ENCODE measurements around the gene LHPP.

Gene LHPP

GRCh38 chr10:124593431-124593985, 131.9 kb downstream of the LHPP start:
- no peak overlapping the region for H3K4me3 ChIP-seq (ENCODE audit: low read length)
- no peak for DNase-seq (ENCODE audit: low read depth)
- TF ChIP-seq, protein P1, sequence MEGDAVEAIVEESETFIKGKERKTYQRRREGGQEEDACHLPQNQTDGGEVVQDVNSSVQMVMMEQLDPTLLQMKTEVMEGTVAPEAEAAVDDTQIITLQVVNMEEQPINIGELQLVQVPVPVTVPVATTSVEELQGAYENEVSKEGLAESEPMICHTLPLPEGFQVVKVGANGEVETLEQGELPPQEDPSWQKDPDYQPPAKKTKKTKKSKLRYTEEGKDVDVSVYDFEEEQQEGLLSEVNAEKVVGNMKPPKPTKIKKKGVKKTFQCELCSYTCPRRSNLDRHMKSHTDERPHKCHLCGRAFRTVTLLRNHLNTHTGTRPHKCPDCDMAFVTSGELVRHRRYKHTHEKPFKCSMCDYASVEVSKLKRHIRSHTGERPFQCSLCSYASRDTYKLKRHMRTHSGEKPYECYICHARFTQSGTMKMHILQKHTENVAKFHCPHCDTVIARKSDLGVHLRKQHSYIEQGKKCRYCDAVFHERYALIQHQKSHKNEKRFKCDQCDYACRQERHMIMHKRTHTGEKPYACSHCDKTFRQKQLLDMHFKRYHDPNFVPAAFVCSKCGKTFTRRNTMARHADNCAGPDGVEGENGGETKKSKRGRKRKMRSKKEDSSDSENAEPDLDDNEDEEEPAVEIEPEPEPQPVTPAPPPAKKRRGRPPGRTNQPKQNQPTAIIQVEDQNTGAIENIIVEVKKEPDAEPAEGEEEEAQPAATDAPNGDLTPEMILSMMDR (conservative IDR thresholded peaks at IDR 0.05; ENCODE audit: low read length), result no peak

DNA sequence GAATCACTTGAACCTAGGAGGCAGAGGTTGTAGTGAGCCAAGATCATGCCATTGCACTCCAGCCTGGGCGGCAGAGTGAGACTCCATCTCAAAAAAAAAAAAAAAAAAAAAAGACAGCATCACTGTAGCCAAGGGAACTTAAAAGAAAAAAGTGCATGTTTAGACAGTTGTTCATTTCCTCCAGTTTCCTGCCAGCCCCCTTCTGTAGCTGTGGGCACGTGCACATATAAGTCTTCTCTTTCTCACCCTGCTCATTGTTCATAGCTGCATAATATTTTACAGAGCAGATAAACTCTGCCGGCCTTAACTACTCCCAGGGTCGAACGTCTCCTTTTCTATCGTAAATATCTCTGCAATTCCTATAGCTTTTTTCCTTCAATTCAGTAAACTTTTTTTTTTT, 132.6 kb downstream of the LHPP start:
- TF ChIP-seq, protein P1 (conservative IDR thresholded peaks at IDR 0.05; ENCODE audit: low read length), result no peak
- DNase-seq (ENCODE audit: low read depth), result no peak
- no peak overlapping the region for H3K4me3 ChIP-seq (ENCODE audit: low read length)

DNA sequence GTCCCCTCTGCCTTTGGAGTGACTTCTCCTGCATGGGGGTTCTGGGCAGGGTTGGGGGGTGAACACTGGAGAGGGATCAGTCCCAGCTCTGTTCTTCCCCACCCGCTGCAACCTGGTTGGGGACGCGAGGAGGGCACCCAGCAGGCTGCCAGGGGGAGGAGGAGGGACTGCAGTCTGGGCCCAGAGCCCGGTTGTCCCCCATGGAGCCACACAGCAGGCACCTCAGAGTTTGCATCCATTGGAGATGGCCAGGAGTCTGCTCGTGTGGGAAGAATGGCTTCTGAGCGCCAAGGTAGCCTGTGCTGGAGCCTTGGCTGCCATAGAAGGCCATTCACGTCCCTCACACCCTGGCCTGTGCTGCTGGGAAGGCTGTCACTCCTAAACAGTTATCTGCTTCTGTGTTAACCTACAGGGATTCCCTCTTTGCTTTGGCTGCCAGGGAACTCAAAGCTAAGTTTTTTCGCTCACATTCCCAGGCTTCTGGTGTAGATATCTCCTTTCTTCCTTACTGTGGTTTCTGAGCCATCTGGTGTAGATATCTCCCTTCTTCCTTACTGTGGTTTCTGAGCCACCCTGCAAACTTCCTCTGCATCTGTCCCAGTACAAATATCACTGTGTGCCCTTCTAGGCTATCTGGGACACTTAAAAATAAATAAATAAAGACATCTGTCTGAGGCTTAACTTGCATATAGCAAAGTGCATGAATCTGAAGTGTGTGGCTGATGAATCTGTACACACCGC, 133.7 kb downstream of the LHPP start:
- TF ChIP-seq, protein P1 (conservative IDR thresholded peaks at IDR 0.05; ENCODE audit: low read length), result no peak
- H3K4me3 ChIP-seq (ENCODE audit: low read length), result no peak overlapping the region
- DNase-seq (ENCODE audit: low read depth), result no peak

GRCh38 chr10:124596116-124596785, 134.6 kb downstream of the LHPP start:
- H3K4me3 ChIP-seq (ENCODE audit: low read length), result no peak overlapping the region
- TF ChIP-seq, protein P1 (conservative IDR thresholded peaks at IDR 0.05; ENCODE audit: low read length), result no peak
- no peak for DNase-seq (ENCODE audit: low read depth)

DNA sequence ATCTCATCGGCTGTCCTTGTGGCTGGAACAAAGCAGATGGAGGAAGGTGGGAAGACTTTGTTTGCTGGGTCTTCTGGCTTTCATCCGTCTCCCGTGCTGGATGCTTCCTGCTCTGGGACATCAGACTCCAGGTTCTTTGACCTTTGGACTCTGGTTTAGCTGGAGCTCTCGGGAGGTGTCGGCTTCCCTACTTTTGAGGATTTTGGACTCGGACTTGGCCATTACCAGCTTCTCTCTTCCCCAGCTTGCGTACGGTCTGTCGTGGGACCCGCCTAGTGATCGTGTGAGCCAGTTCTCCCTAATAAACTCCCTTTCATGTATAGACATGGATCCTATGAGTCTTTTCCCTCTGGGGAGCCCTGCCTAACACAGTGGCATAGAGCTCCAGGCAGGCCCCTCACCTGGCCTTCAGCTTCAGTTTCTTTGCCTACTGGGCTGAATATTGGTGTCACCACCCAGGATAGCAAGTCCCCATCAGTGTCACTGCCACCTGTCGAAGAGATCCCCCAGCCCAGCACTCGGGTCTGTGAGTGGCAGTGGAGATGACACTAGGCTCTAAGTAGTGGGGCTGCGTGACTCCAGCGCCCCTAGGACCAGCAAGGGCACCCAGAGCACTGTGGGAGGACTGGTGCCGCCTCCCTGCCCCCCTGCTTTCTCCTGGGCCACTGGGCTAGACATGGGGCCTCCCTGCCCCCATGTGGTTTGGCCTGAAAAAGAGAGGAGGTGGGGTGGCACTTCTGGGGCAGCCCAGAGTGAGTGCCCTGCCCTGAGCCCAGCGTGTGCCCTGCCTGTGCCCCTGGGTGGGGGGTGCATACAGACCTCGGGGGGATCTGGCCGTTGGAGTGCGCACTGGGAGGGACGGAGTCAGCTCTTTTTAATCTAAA, 135.6 kb downstream of the LHPP start:
- DNase-seq (ENCODE audit: low read depth), result no peak
- TF ChIP-seq, protein P1 (conservative IDR thresholded peaks at IDR 0.05; ENCODE audit: low read length), result no peak
- H3K4me3 ChIP-seq (ENCODE audit: low read length), result no peak overlapping the region

DNA sequence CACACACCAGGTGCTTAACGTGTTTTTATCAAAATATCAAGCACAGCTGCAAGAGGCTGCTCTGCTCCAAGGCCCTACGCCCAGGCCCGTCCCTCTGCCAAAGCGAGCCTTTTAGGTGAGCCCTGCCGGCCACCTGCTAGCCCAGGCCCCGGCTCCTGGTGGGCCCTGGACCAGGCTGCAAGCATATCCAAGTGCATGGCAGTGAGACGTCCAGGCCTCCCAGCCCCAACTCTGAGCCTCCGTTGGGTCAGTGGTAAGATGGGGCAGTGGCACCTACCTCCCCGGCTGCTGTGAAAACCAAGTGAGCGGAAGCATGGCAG, 136.2 kb downstream of the LHPP start:
- H3K4me3 ChIP-seq (ENCODE audit: low read length), result no peak overlapping the region
- TF ChIP-seq, protein P1 (conservative IDR thresholded peaks at IDR 0.05; ENCODE audit: low read length), result no peak
- DNase-seq (ENCODE audit: low read depth), result no peak

All from AG10803 (cell line).